ENCODE data around the gene PTPRT. TPM values are rescaled to one million over a fixed set of nuclear protein-coding genes. Genes with fewer than 3 reads are reported as not detected.
A peak's percentile ranks its signal among the peaks of the same experiment; 100 is the strongest.

PTPRT gene
- total RNA-seq, 1 donor from 2014 or later = not detected

- no peaks in the 10 kb centered on the region for H3K36me3 Mint-ChIP-seq (ENCODE audit: unreplicated experiment)
- DNase-seq (ENCODE audit: extremely low spot score, unreplicated experiment) = no peak
- H3K27me3 Mint-ChIP-seq (ENCODE audit: unreplicated experiment) = peaks cover 36% of the 10 kb centered on the region
Observed at GRCh38 chr20:43188861-43189553, 699 bp downstream of the PTPRT start.

GRCh38 chr20:43188234-43188653 is 1.5 kb downstream of the PTPRT start:
- Mint-ChIP-seq H3K27ac (ENCODE audit: unreplicated experiment) (peak overlapping the region; percentile 28), H3K27me3 (ENCODE audit: unreplicated experiment) (peaks cover 36% of the 10 kb centered on the region), H3K36me3 (ENCODE audit: unreplicated experiment) (no peaks in the 10 kb centered on the region), H3K4me1 (ENCODE audit: unreplicated experiment) (peaks cover 5% of the 10 kb centered on the region), H3K4me3 (ENCODE audit: unreplicated experiment) (no peak overlapping the region), H3K9me3 (ENCODE audit: unreplicated experiment) (no peaks in the 10 kb centered on the region)
- DNase-seq (ENCODE audit: extremely low spot score, unreplicated experiment) = no peak
- TF ChIP-seq, protein P1, sequence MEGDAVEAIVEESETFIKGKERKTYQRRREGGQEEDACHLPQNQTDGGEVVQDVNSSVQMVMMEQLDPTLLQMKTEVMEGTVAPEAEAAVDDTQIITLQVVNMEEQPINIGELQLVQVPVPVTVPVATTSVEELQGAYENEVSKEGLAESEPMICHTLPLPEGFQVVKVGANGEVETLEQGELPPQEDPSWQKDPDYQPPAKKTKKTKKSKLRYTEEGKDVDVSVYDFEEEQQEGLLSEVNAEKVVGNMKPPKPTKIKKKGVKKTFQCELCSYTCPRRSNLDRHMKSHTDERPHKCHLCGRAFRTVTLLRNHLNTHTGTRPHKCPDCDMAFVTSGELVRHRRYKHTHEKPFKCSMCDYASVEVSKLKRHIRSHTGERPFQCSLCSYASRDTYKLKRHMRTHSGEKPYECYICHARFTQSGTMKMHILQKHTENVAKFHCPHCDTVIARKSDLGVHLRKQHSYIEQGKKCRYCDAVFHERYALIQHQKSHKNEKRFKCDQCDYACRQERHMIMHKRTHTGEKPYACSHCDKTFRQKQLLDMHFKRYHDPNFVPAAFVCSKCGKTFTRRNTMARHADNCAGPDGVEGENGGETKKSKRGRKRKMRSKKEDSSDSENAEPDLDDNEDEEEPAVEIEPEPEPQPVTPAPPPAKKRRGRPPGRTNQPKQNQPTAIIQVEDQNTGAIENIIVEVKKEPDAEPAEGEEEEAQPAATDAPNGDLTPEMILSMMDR (IDR thresholded peaks at IDR 0.05) = no peak

More at GRCh38 chr20:43188861-43189553, 699 bp downstream of the PTPRT start:
- no peaks in the 10 kb centered on the region for H3K9me3 Mint-ChIP-seq (ENCODE audit: unreplicated experiment)
- H3K4me1 Mint-ChIP-seq (ENCODE audit: unreplicated experiment) = peaks cover 5% of the 10 kb centered on the region
- H3K4me3 Mint-ChIP-seq (ENCODE audit: unreplicated experiment) = no peak overlapping the region
- TF ChIP-seq, protein P1 (IDR thresholded peaks at IDR 0.05) = no peak
- no peak overlapping the region for H3K27ac Mint-ChIP-seq (ENCODE audit: unreplicated experiment)

- no peaks in the 10 kb centered on the region for H3K9me3 Mint-ChIP-seq (ENCODE audit: unreplicated experiment)
- H3K27ac Mint-ChIP-seq (ENCODE audit: unreplicated experiment) = no peak overlapping the region
- TF ChIP-seq, protein P1 (IDR thresholded peaks at IDR 0.05) = peak; percentile 95
- no peaks in the 10 kb centered on the region for H3K36me3 Mint-ChIP-seq (ENCODE audit: unreplicated experiment)
- peaks cover 36% of the 10 kb centered on the region for H3K27me3 Mint-ChIP-seq (ENCODE audit: unreplicated experiment)
- H3K4me3 Mint-ChIP-seq (ENCODE audit: unreplicated experiment) = no peak overlapping the region
- H3K4me1 Mint-ChIP-seq (ENCODE audit: unreplicated experiment) = peaks cover 5% of the 10 kb centered on the region
- peak; percentile 91 for DNase-seq (ENCODE audit: extremely low spot score, unreplicated experiment)
Observed at GRCh38 chr20:43187476-43188233, 2.1 kb downstream of the PTPRT start.

DNA sequence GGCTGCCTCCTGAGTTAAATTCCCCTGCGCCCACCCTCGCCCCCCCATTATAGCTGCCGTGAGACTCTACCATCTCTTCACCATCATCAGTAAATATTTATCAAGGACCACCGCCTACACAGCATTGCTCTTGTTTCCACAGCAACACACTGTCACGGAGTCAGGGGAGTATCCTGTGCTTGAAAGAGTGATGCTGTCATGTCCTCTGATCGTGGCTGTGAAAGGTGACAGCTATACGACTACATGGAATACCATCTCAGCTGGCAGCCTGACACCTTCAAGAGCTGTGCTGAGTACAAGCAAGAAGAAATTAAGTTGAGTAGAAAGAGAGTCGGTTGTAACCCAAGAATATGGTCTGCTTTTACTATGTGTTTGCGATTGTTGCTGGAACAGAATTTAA is 3.4 kb downstream of the PTPRT start:
- no peak for DNase-seq (ENCODE audit: extremely low spot score, unreplicated experiment)
- H3K9me3 Mint-ChIP-seq (ENCODE audit: unreplicated experiment) = no peaks in the 10 kb centered on the region
- TF ChIP-seq, protein P1 (IDR thresholded peaks at IDR 0.05) = no peak
- H3K27me3 Mint-ChIP-seq (ENCODE audit: unreplicated experiment) = peaks cover 31% of the 10 kb centered on the region
- no peak overlapping the region for H3K4me3 Mint-ChIP-seq (ENCODE audit: unreplicated experiment)
- no peak overlapping the region for H3K27ac Mint-ChIP-seq (ENCODE audit: unreplicated experiment)
- H3K4me1 Mint-ChIP-seq (ENCODE audit: unreplicated experiment) = peaks cover 5% of the 10 kb centered on the region
- no peaks in the 10 kb centered on the region for H3K36me3 Mint-ChIP-seq (ENCODE audit: unreplicated experiment)

DNA sequence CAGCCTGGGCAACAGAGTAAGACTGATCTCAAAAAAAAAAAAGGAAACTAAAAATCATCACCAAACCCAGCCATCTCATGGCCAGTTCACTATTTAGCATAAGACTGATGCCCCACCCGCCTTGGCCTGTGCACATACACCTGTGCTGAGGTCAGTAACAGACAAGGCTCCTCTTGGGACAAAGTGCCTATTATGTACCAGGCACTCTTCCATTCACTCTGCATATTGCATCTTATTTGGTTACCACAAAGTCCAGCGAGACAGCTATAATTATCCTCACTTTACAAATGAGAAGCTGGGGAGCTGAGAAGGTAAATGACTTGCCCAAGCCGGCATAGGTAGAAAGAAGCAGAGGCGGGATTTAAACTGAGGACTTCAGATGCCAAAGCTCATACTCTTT is 3.8 kb downstream of the PTPRT start:
- no peak overlapping the region for H3K27ac Mint-ChIP-seq (ENCODE audit: unreplicated experiment)
- peaks cover 27% of the 10 kb centered on the region for H3K27me3 Mint-ChIP-seq (ENCODE audit: unreplicated experiment)
- no peaks in the 10 kb centered on the region for H3K36me3 Mint-ChIP-seq (ENCODE audit: unreplicated experiment)
- no peak overlapping the region for H3K4me3 Mint-ChIP-seq (ENCODE audit: unreplicated experiment)
- no peak for DNase-seq (ENCODE audit: extremely low spot score, unreplicated experiment)
- TF ChIP-seq, protein P1 (IDR thresholded peaks at IDR 0.05) = no peak
- peaks cover 5% of the 10 kb centered on the region for H3K4me1 Mint-ChIP-seq (ENCODE audit: unreplicated experiment)
- no peaks in the 10 kb centered on the region for H3K9me3 Mint-ChIP-seq (ENCODE audit: unreplicated experiment)
